Ishikawa (cell line): ENCODE measurements around the gene DNAL4.

ENCODE experiments used
- CEBPB ChIP-seq: IDR thresholded peaks from 2 replicates; pipeline ENCODE4 v1.6.1; 2012
- CREB1 ChIP-seq: IDR thresholded peaks from 2 replicates; pipeline ENCODE4 v1.6.1; 2012; ENCODE audit warnings: low read depth
- EGR1 ChIP-seq: IDR thresholded peaks from 2 replicates; pipeline ENCODE4 v1.6.1; 2012
- EP300 ChIP-seq: IDR thresholded peaks from 2 replicates; pipeline ENCODE4 v1.6.1; 2012; ENCODE audit warnings: borderline replicate concordance
- FOXM1 ChIP-seq: IDR thresholded peaks from 2 replicates; pipeline ENCODE4 v1.6.1; 2012; ENCODE audit warnings: low read depth, borderline replicate concordance
- MAX ChIP-seq: IDR thresholded peaks from 2 replicates; pipeline ENCODE4 v1.6.1; 2012
- NFIC ChIP-seq: IDR thresholded peaks from 2 replicates; pipeline ENCODE4 v1.6.1; 2012
- RAD21 ChIP-seq: IDR thresholded peaks from 2 replicates; pipeline ENCODE4 v1.6.1; 2012; ENCODE audit warnings: low read depth
- REST ChIP-seq: IDR thresholded peaks from 2 replicates; pipeline ENCODE4 v1.6.1; 2012; ENCODE audit warnings: low read depth, mild to moderate bottlenecking
- TAF1 ChIP-seq: IDR thresholded peaks from 2 replicates; pipeline ENCODE4 v1.6.1; 2012; ENCODE audit warnings: low read depth, mild to moderate bottlenecking
- TCF12 ChIP-seq: IDR thresholded peaks from 2 replicates; pipeline ENCODE4 v1.6.1; 2012; ENCODE audit warnings: low read depth
- TEAD4 ChIP-seq: IDR thresholded peaks from 2 replicates; pipeline ENCODE4 v1.6.1; 2012
- USF1 ChIP-seq: IDR thresholded peaks from 2 replicates; pipeline ENCODE4 v1.6.1; 2012
- YY1 ChIP-seq: IDR thresholded peaks from 2 replicates; pipeline ENCODE4 v1.6.1; 2012; ENCODE audit warnings: low read depth
- ZBTB7A ChIP-seq: IDR thresholded peaks from 2 replicates; pipeline ENCODE4 v1.6.1; 2012; ENCODE audit warnings: low read depth

Gene DNAL4

GRCh38 chr22:38748487-38749136, 45.3 kb downstream of the DNAL4 start:
- TF ChIP-seq CEBPB (no peak), RAD21 (no peak), YY1 (no peak), NFIC (no peak), TEAD4 (no peak), USF1 (no peak), MAX (no peak), TAF1 (no peak), FOXM1 (no peak), REST (no peak), EP300 (no peak), CREB1 (no peak), EGR1 (no peak), ZBTB7A (no peak), TCF12 (no peak)

- TF ChIP-seq YY1 (no peak), TAF1 (no peak), REST (no peak), USF1 (no peak), NFIC (no peak), RAD21 (no peak), MAX (no peak), TEAD4 (no peak), EGR1 (no peak), TCF12 (no peak), ZBTB7A (no peak), EP300 (no peak), CREB1 (no peak), FOXM1 (no peak), CEBPB (no peak)
Observed at GRCh38 chr22:38745676-38746460, 48.1 kb downstream of the DNAL4 start.

GRCh38 chr22:38744981-38745380, 49.0 kb downstream of the DNAL4 start:
- TF ChIP-seq FOXM1 (no peak), USF1 (0 out of 2 replicates have a peak, but pooled peaks have one; percentile 25), NFIC (no peak), TEAD4 (no peak), CEBPB (no peak)

- TF ChIP-seq FOXM1 = no peak
- no peak for TF ChIP-seq REST
- TF ChIP-seq EGR1 = no peak
- no peak for TF ChIP-seq EP300
- TF ChIP-seq USF1 = no peak
- TF ChIP-seq TAF1 = no peak
- TF ChIP-seq RAD21 = no peak
- TF ChIP-seq CEBPB = no peak
- TF ChIP-seq NFIC = no peak
- no peak for TF ChIP-seq CREB1
- no peak for TF ChIP-seq TCF12
- no peak for TF ChIP-seq YY1
- no peak for TF ChIP-seq TEAD4
- no peak for TF ChIP-seq MAX
- TF ChIP-seq ZBTB7A = no peak
Observed at GRCh38 chr22:38742176-38742942, 51.6 kb downstream of the DNAL4 start.
